Measurements from ENCODE around the gene KLHL3. TPM values are rescaled to one million over a fixed set of nuclear protein-coding genes. Genes with fewer than 3 reads are reported as not detected.
A peak's percentile ranks its signal among the peaks of the same experiment; 100 is the strongest.

The KLHL3 gene
- total RNA-seq, 2 donors from 2014 or later: 24.6 to 38.2 TPM

DNA sequence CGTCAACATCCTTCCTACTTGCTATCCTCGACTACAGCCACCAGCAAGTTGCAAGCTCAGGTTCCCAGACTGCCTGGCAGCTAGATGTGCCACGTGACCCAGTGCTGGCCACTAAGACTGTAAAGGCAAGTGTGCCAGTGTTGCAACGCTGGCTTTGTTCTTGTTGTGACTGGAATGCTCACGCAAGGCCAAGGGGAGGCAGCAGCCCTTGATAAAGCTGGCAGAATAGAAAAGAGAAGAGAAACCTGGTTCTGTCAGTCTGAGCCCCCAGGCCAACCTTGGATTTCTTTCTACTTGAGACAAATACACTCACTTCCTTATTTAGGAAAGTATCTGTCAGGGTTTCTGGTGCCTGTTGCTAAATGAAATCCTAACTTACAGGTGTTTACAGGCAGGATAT is 113.0 kb downstream of the KLHL3 start:
- H3K9me3 ChIP-seq: no peaks in the 10 kb centered on the region
- no peaks in the 10 kb centered on the region for H3K27me3 ChIP-seq
- peak; percentile 87 for DNase-seq (ENCODE audit: low spot score)
- TF ChIP-seq CTCF (IDR thresholded peaks at IDR 0.05): no peak
- no peak overlapping the region for H3K4me3 ChIP-seq
- no peaks in the 10 kb centered on the region for H3K36me3 ChIP-seq
- peaks cover 0 to 62% of the 10 kb centered on the region in 2 donors for H3K4me1 ChIP-seq
- peak overlapping the region; percentile 86 to 90 for H3K27ac ChIP-seq

- Histone ChIP-seq H3K36me3 (no peaks in the 10 kb centered on the region), H3K4me1 (peaks cover 0 to 62% of the 10 kb centered on the region in 2 donors), H3K4me3 (no peak overlapping the region), H3K27ac (peak overlapping the region; percentile 86 to 90), H3K9me3 (no peaks in the 10 kb centered on the region), H3K27me3 (no peaks in the 10 kb centered on the region)
- no peak for TF ChIP-seq CTCF (IDR thresholded peaks at IDR 0.05)
- DNase-seq (ENCODE audit: low spot score): peak; percentile 88
Observed at GRCh38 chr5:137621861-137622823, 113.7 kb downstream of the KLHL3 start.

DNA sequence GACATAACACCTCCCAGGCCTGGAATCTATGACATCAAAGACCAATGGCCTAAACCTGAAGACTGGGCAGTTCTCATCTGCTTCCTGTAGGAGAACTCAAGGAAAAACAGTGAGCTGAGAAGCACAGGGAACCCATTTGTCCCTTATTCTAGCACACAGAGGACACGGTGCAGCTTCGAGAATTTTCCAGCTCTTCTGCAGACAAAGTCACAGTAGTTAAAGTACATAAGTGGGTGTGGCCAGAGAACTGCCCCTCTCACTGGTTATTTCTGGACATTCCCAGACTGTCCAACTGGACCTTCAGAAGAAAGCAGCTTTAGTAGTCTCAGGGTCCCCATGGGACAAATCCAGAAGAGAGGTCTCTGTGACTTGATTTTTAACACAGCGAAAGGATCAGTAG is 114.6 kb downstream of the KLHL3 start:
- H3K9me3 ChIP-seq: no peaks in the 10 kb centered on the region
- TF ChIP-seq CTCF (IDR thresholded peaks at IDR 0.05): no peak
- peak overlapping the region; percentile 86 to 90 for H3K27ac ChIP-seq
- DNase-seq (ENCODE audit: low spot score): peak; percentile 56
- no peak overlapping the region for H3K4me3 ChIP-seq
- H3K4me1 ChIP-seq: peaks cover 0 to 62% of the 10 kb centered on the region in 2 donors
- H3K36me3 ChIP-seq: no peaks in the 10 kb centered on the region
- no peaks in the 10 kb centered on the region for H3K27me3 ChIP-seq

DNA sequence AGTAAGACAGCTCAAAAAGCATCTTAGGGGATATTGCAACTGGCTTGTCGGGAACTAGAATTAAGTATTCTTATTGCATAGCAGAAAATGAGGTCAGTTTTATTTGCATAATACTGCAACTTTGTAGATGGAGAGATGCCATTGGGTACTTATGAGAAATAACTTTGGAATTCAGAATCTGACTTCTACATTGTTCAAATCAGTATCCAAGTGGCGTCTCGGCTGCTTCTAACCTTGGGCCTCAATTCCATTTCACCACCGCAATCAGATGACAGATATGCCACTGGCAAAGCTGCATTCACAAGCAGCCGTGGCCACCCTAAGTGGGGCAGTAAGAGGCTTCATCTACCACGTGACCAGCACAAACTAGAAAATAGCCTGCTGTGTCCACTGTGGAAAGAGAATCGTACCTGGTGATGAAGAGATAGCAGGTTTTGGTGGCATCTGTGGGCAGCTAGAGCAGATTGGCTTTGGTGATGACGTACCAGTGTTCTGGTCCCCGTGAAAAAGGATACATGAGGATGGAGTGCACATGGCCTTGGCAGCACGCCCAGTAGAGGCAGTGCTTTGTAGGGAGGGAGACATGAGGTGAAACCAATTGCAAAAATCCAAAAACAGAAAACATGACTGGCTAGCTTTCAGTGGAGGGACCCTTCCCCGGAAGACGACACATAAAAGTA is 116.6 kb downstream of the KLHL3 start:
- no peak for TF ChIP-seq CTCF (IDR thresholded peaks at IDR 0.05)
- peak overlapping the region; percentile 86 to 90 for H3K27ac ChIP-seq
- H3K4me1 ChIP-seq: peaks cover 0 to 49% of the 10 kb centered on the region in 2 donors
- H3K9me3 ChIP-seq: no peaks in the 10 kb centered on the region
- DNase-seq (ENCODE audit: low spot score): peak; percentile 74
- no peaks in the 10 kb centered on the region for H3K27me3 ChIP-seq
- no peaks in the 10 kb centered on the region for H3K36me3 ChIP-seq
- no peak overlapping the region for H3K4me3 ChIP-seq

DNA sequence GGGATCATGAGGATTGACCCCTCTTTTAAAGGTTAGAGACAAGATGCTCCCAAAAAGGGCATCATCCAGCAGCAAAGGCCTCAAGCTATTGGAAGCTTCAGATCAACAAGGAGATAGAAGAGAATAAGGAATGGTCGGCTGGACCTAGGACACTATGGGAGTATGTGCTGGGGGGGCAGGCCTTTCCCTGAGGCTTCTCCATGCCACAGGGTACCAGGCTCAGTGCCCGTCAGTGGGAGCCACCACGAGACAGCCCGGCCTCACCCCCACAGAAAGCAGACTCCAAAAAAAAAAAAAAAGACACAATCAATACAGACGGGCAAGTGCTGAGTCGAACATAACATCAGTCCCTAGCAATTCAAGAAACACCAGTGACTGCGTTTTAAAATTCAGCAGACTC is 117.4 kb downstream of the KLHL3 start:
- no peak for TF ChIP-seq CTCF (IDR thresholded peaks at IDR 0.05)
- Histone ChIP-seq H3K4me1 (peaks cover 0 to 40% of the 10 kb centered on the region in 2 donors), H3K27me3 (no peaks in the 10 kb centered on the region), H3K4me3 (no peak overlapping the region), H3K27ac (peak overlapping the region in 1 of 2 donors; percentile 20), H3K36me3 (no peaks in the 10 kb centered on the region), H3K9me3 (no peaks in the 10 kb centered on the region)
- no peak for DNase-seq (ENCODE audit: low spot score)
